Loucy (cell line): ENCODE data around the gene STK33.

Experiments
- H2AFZ ChIP-seq: fragments of 200-600 bp; sonication (generic); 2 replicates; pipeline ENCODE4 v1.6.0; 2016; ENCODE audit warnings: antibody characterized with exemption, mild to moderate bottlenecking, low read length, moderate library complexity
- H3F3A ChIP-seq: fragments of 200-600 bp; 2 replicates; pipeline ENCODE4 v1.6.0; 2016; ENCODE audit warnings: antibody characterized with exemption, low read depth, mild to moderate bottlenecking
- H3K27me3 ChIP-seq: fragments of 200-600 bp; sonication (generic); 2 replicates; pipeline ENCODE4 v1.6.1; 2014; ENCODE audit warnings: low read length, mild to moderate bottlenecking; ENCODE audit not compliant: insufficient read depth, poor library complexity, severe bottlenecking
- H3K36me3 ChIP-seq: fragments of 200-600 bp; sonication (generic); 2 replicates; pipeline ENCODE4 v1.6.1; 2016; ENCODE audit warnings: low read length; ENCODE audit not compliant: insufficient read depth
- H3K4me1 ChIP-seq: fragments of 200-600 bp; sonication (generic); 2 replicates; pipeline ENCODE4 v1.5.1; 2014; ENCODE audit warnings: low read length, mild to moderate bottlenecking; ENCODE audit not compliant: insufficient read depth, poor library complexity, severe bottlenecking
- H3K4me2 ChIP-seq: fragments of 200-600 bp; sonication (generic); 2 replicates; pipeline ENCODE4 v1.6.0; 2014; ENCODE audit warnings: antibody characterized with exemption, low read length, low read depth, mild to moderate bottlenecking; ENCODE audit not compliant: poor library complexity, severe bottlenecking
- H3K4me3 ChIP-seq: fragments of 200-600 bp; sonication (generic); 2 replicates; pipeline ENCODE4 v1.5.1; 2014; ENCODE audit warnings: low read length, mild to moderate bottlenecking, mixed read lengths; ENCODE audit not compliant: poor library complexity, severe bottlenecking
- H3K79me2 ChIP-seq: fragments of 200-600 bp; sonication (generic); 2 replicates; pipeline ENCODE4 v1.6.1; 2014; ENCODE audit warnings: low read length; ENCODE audit not compliant: insufficient read depth
- H3K9ac ChIP-seq: fragments of 200-600 bp; sonication (generic); 2 replicates; pipeline ENCODE4 v1.6.0; 2014; ENCODE audit warnings: mild to moderate bottlenecking, low read depth, low read length, moderate library complexity; ENCODE audit not compliant: poor library complexity, severe bottlenecking
- H3K9me2 ChIP-seq: fragments of 200-600 bp; sonication (generic); replicated peaks from 2 replicates; pipeline ENCODE4 v1.6.1; 2016; ENCODE audit warnings: low read depth, low read length, mixed read lengths
- H3K9me3 ChIP-seq: fragments of 200-600 bp; sonication (generic); 2 replicates; pipeline ENCODE4 v1.6.1; 2014; ENCODE audit warnings: mild to moderate bottlenecking, antibody characterized with exemption, low read length, low read depth; ENCODE audit not compliant: insufficient read depth
- H4K20me1 ChIP-seq: fragments of 200-600 bp; sonication (generic); 2 replicates; pipeline ENCODE4 v1.6.0; 2014; ENCODE audit warnings: antibody characterized with exemption, low read length, mild to moderate bottlenecking; ENCODE audit not compliant: insufficient read depth, poor library complexity, severe bottlenecking
- EZH2phosphoT487 ChIP-seq: fragments of 200-600 bp; IDR thresholded peaks from 2 replicates; pipeline ENCODE4 v1.6.1; 2018; ENCODE audit warnings: antibody characterized with exemption, mild to moderate bottlenecking, moderate library complexity, borderline replicate concordance
- TF ChIP-seq, protein P1 (sequence below): fragments of 200-600 bp; sonication (generic); conservative IDR thresholded peaks from 2 replicates; pipeline ENCODE4 v1.5.1; 2014; ENCODE audit warnings: mild to moderate bottlenecking, antibody characterized with exemption, low read length

STK33 gene

DNA sequence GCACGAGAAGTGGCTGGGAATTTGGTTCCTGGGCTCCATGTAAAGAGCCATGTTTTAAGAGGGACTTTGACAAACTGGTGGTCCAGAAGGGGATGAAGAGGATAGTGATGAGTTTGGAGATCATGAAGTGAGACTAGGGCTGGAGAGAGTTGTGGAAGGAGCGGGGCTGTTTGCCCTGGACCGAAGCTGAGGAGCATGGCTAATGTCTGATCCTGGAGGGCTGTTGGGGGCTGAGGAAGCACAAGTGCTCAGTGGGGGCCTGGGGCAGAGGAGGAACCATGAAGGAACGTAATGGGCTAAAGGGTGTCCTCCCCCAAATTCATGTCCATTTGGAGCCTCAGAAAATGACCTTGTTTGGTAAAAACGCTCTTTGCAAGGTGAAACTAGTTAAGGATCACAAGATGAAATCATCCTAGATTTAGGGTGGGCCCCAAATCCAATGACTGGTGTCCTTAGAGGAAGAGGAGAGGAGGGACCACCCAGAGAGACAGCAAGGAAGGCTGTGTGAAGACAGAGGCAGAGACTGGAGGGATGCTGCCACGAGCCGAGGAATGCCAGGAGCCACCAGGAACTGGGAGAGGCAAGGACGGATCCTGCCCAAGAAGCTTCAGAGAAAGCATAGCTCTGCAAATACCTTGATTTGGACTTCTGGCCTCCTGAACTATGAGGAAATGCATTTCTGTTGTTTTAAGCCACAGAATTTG, 223.1 kb downstream of the STK33 start:
- H3K4me2 ChIP-seq = no peak overlapping the region
- TF ChIP-seq EZH2phosphoT487 = no peak
- TF ChIP-seq, protein P1, sequence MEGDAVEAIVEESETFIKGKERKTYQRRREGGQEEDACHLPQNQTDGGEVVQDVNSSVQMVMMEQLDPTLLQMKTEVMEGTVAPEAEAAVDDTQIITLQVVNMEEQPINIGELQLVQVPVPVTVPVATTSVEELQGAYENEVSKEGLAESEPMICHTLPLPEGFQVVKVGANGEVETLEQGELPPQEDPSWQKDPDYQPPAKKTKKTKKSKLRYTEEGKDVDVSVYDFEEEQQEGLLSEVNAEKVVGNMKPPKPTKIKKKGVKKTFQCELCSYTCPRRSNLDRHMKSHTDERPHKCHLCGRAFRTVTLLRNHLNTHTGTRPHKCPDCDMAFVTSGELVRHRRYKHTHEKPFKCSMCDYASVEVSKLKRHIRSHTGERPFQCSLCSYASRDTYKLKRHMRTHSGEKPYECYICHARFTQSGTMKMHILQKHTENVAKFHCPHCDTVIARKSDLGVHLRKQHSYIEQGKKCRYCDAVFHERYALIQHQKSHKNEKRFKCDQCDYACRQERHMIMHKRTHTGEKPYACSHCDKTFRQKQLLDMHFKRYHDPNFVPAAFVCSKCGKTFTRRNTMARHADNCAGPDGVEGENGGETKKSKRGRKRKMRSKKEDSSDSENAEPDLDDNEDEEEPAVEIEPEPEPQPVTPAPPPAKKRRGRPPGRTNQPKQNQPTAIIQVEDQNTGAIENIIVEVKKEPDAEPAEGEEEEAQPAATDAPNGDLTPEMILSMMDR = no peak
- H3K27me3 ChIP-seq = no peaks in the 10 kb centered on the region
- no peaks in the 10 kb centered on the region for H3K36me3 ChIP-seq
- H3K9me2 ChIP-seq = no peaks in the 10 kb centered on the region
- H3K9ac ChIP-seq = no peak overlapping the region
- no peaks in the 10 kb centered on the region for H3K9me3 ChIP-seq
- no peaks in the 10 kb centered on the region for H3F3A ChIP-seq
- H3K79me2 ChIP-seq = no peaks in the 10 kb centered on the region
- H2AFZ ChIP-seq = no peak overlapping the region
- H4K20me1 ChIP-seq = no peaks in the 10 kb centered on the region
- no peak overlapping the region for H3K4me3 ChIP-seq
- H3K4me1 ChIP-seq = peaks cover 6% of the 10 kb centered on the region

DNA sequence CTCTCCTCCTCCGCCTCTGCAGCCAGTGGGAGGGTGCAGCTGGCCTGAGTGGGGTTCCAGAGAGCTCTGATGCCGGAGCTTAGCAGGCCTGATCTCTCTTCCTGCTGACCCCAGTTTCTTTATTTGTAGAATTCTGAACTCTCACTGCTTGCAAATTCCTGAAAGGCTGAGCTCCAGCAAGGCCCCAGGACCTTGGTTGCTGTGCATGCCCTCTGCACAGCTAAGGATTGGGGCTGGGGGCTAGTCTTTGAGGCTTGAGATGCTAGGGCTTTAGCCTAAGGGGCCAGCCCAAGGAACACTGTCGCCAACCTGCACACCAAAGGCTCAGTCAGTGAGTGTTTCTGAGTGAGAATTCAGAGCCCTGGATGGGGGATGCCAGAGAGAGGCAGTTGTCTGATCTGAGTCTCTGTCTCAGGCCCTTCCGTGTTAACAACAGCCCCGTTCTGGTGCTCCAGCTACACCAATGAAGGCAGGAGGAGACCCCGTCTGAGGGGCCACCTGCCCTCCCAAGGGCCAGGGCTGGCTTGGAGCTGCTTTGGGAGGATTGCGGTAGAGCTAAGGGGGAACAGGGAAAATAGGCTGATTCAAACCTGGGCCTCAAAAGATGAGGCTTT, 224.3 kb downstream of the STK33 start:
- Histone ChIP-seq H3K4me3 (no peak overlapping the region), H3K27me3 (no peaks in the 10 kb centered on the region), H3K79me2 (no peaks in the 10 kb centered on the region), H4K20me1 (no peaks in the 10 kb centered on the region), H3K9me3 (no peaks in the 10 kb centered on the region), H3F3A (no peaks in the 10 kb centered on the region), H3K4me1 (no peaks in the 10 kb centered on the region), H2AFZ (no peak overlapping the region), H3K9ac (no peak overlapping the region), H3K4me2 (no peak overlapping the region), H3K9me2 (no peaks in the 10 kb centered on the region), H3K36me3 (no peaks in the 10 kb centered on the region)
- no peak for TF ChIP-seq EZH2phosphoT487
- TF ChIP-seq, protein P1 = no peak

DNA sequence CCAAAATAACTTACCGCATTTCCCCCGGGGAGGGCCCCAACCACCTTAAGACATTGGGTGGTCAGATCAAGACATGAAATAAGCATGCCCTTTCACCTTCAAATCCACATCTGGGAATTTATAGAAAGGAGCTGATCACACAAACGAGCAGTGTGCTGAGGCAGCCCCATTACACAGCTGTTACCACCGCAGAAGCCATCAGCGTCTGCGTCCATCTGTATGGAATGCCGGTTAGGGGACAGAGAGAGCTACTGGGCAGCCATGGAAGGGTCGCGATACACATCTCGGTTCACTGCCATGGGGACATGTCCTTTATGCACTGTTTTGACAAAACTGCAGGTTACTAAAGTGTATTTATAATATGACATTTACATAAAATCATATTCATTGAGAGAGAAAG, 225.3 kb downstream of the STK33 start:
- no peaks in the 10 kb centered on the region for H3K27me3 ChIP-seq
- H3K4me3 ChIP-seq = no peak overlapping the region
- no peak overlapping the region for H2AFZ ChIP-seq
- no peaks in the 10 kb centered on the region for H3K4me1 ChIP-seq
- no peak overlapping the region for H3K4me2 ChIP-seq
- H3K9me3 ChIP-seq = no peaks in the 10 kb centered on the region
- no peaks in the 10 kb centered on the region for H3F3A ChIP-seq
- H3K79me2 ChIP-seq = no peaks in the 10 kb centered on the region
- no peaks in the 10 kb centered on the region for H4K20me1 ChIP-seq
- TF ChIP-seq, protein P1 = no peak
- no peak for TF ChIP-seq EZH2phosphoT487
- H3K9ac ChIP-seq = no peak overlapping the region
- H3K9me2 ChIP-seq = no peaks in the 10 kb centered on the region
- H3K36me3 ChIP-seq = no peaks in the 10 kb centered on the region
